Stimulated activated naive CD4-positive, alpha-beta T cell (primary cell): ENCODE data around the gene ENDOG.
A peak's percentile ranks its signal among the peaks of the same experiment; 100 is the strongest.

Source experiments
- DNase-seq, 6 experiments: peaks; one replicate each; lab custom pipeline; 2025; lab: John Stamatoyannopoulos, UW

Gene ENDOG

DNA sequence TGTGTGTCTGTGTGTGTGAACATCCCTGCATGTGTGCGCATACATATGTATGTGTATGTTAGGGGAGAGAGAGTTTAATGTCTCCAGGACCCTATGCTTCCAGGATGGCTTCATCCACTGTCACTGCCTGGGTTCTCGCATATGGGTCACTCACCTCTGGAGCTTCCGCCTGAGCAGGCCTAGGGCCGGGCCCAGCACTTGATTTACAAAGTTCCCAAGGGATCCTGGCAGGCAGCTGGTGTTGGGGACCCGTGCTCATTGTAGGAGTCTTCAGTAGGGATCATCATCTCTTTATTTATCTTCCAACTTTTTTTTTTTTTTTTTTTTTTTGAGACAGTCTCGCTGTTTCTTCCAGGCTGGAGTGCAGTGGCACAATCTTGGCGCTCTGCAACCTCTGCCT, 18.2 kb upstream of the ENDOG start:
- DNase-seq: no peak

DNA sequence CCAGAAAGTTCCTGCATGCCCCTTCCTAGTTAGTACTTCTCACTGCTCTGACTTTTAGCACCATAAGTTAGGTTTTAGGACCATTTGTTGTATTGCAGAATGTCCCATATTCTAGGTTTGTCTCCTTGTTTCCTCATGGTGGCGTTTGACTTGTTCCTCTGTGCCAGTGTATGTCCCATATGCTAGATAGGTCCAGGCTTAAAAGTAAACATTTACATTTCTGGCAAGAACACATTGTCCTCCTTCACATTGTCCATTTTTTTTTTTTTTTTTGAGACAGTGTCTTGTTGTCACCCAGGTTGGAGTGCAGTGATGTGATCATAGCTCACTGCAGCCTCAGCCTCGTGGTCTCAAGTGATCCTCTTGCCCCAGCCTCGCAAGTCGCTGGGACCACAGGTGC, 15.8 kb upstream of the ENDOG start:
- no peak for DNase-seq

GRCh38 chr9:128805661-128806060, 12.6 kb upstream of the ENDOG start:
- DNase-seq: no peak

DNA sequence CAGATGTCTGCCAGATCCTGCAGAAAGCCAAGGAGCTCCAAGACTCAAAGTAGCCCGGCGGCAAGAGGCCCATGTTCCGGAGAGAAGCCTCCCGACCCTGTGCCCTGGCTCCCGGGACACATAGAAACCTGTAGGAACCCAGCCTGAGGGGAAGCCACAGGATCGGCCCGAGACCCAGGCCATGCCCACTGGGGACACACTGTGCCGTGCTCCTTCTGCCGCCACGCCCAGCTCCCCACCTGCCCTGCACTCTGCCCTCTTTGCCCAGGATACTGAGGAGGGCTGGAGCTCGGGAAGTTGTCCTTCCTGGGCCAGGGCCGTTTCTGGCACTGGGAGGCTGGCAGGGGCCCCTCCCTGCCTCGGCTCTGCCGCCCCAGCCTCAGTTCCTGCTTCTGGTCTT, 10.5 kb upstream of the ENDOG start:
- DNase-seq: no peak

GRCh38 chr9:128808543-128808942, 9.8 kb upstream of the ENDOG start:
- no peak for DNase-seq

GRCh38 chr9:128809036-128809599, 9.2 kb upstream of the ENDOG start:
- DNase-seq: no peak

DNA sequence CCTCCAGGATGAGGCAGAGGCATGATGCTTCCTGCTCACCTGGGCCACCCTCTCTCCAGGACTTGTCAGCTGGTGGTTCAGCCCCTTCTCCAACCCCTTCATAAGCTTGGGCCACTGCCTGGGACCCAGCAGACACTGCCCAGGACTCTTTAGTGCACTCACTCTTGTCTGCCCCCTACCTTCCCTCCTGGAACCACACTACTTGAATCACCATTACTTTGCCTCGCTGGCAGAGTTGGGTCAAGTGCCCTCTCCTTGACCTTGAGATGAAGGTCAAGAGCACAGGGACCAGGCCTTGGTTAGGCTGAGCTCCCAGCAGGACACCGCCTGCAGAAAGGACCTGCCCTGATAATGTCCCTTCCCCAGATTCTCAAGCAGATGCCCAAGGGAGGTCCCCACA, 8.5 kb upstream of the ENDOG start:
- no peak for DNase-seq

DNA sequence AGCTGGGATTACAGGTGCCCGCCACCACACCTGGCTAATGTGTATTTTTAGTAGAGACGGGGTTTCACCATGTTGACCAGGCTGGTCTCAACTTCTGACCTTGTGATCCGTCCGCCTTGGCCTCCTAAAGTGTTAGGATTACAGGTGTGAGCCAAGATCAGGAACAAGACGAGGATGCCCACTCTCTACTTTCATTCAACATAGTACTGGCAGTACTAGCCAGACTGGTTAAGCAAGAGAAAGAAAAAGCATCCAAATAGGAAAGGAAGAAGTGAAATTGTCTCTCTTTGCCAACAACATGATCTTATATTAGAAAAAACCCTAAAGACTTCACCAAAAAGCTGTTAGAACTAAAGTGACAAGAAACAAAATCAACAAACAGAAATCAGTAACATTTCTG, 7.4 kb upstream of the ENDOG start:
- no peak for DNase-seq

DNA sequence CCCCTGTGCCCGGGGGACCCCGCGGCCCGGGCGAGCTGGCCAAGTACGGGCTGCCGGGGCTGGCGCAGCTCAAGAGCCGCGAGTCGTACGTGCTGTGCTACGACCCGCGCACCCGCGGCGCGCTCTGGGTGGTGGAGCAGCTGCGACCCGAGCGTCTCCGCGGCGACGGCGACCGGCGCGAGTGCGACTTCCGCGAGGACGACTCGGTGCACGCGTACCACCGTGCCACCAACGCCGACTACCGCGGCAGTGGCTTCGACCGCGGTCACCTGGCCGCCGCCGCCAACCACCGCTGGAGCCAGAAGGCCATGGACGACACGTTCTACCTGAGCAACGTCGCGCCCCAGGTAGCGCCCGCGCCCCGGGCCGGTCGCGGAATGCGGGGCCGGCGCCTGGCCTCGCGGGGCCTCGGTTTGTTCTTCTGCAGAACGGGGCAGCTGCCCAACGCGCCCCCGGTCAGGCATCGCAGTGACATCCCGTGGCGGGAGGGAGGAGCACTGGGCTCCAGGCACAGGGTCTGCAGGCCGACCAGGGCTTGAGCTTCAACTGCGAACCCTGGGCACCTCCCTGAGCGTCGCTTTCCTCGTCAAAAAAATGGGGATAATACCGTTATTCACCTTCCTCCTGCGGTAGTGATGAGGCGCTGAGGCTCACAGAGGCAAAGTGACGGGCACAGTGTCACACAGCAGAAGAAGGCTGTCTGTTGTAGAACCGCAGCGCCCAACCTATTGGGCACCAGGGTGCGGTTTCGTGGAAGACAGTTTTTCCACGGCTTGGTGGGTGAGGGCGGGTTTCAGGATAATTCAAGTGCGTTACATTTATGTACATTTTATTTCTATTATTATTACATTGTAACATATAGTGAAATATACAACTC, 777 bp downstream of the ENDOG start:
- peak in 4 of 6 experiments; percentile 36 to 74 (median 55) for DNase-seq

GRCh38 chr9:128819716-128820664, 1.7 kb downstream of the ENDOG start:
- DNase-seq: no peak

DNA sequence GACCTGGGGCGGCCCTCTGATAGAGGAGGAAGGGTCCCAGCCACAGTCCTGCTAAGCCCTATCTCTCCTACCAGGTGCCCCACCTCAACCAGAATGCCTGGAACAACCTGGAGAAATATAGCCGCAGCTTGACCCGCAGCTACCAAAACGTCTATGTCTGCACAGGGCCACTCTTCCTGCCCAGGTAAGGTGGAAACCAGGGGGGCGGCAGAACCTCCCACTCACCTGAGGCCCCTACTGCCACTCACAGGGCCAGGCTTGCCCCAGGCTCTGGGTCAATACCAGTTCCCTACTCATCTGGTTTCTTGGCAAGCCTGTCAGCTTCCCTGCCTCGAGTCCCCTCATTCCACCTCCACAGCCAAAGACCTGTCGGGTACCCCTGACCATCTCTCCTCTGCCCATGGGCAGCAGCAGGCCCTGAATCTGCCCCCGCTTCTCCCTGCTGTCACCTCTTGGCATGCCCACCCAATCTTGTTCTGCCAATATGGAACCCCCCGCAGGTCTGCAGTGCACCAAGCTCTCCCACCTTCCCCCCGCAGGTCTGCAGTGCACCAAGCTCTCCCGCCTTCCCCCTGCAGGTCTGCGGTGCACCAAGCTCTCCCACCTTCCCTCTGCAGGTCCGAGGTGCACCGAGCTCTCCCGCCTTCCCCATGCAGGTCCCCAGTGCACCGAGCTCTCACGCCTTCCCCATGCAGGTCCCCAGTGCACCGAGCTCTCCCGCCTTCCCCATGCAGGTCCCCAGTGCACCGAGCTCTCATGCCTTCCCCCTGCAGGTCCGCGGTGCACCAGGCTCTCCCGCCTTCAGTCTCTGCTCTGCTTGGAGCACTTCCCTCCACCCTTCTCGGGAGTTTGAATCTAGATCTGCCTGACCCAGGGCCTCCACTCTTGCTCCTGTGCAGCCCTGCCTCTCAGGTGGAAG, 2.6 kb downstream of the ENDOG start:
- DNase-seq: no peak

DNA sequence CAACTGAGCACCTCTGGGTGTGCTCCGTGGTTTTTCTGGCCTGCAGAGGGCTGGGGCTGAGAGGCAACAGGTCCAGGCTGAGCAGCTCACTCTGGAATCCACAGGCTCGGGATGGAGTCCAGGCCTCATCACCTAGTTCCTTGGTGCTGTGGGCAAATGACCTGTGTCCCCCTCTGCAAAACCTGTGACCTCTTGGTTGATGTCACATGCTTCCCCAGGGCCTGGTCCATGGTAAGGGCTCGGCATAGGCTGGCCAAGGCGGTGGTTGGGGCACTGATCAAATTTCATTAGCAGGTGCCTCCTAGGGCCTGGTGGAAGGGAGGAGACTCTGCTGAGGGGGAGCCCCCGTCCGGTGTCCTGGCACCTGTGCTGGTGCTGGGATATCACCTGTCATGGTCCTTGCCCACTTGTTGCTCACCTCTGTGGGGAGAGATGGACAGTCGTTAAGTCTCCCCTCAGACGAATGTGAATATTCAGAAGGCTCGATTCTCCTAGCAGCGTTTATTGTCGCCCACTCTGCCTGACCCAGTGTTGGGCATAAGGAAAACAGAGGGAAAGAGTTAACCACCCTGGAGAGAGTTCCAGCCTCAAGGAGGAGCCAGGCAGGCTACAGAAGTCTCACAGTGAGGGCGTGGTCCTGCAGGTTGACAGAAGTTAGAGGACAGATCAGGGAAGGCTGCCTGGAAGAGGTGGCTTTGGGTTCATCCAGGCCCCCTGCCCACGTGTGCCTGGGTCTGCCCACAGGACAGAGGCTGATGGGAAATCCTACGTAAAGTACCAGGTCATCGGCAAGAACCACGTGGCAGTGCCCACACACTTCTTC, 3.5 kb downstream of the ENDOG start:
- no peak for DNase-seq

GRCh38 chr9:128822407-128823042, 4.2 kb downstream of the ENDOG start:
- DNase-seq: no peak

DNA sequence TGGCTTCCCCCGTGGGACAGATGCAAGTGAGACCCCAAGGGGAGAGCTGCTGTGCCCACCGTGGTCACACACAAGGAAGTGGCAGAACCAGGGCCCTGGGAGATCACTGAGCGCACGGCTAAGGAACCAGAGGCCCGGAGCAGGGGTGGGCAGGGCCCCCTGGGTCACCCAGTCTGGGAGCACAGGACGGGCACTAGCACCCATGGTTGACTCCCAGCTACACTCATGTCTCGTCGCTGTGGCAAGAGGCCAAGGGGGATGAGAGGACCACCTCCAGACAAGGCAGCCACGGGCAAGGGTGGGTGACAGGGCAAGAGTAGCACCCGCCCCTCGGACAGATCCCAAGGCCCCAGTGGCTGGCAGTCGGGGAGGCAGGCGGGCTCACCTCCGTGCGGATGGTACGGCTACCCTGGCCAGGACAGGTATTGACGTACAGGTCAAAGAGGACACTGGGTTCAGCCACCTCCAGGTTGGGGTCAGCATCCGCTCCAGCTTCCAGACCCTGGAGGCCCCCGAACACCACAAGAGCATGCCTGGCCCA, 5.1 kb downstream of the ENDOG start:
- no peak for DNase-seq

DNA sequence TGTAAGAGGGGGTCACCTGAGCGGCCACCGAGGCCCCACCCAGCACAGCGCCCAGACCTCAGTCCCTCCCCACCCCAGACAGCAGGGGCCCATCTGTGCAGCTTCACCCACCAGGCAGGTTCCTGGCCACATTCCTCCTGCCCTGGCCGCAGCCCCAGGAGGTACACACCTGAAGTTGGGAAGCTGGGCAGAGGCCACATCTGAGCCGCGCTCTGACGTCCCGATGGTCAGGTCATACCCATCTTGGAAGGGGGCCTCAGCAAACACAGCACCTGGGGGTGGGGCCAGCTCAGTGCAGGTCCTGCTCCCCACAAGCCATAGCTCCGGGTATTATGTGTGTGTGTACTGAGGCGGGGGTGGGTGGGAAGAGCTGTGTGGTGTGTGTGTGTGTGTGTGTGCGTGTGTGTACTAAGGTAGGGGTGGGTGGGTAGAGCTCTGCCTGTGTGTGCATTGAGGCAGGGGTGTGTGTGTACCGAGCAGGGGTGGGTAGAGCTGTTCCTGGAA, 5.7 kb downstream of the ENDOG start:
- no peak for DNase-seq

- DNase-seq: no peak
Observed at GRCh38 chr9:128824911-128825310, 6.6 kb downstream of the ENDOG start.

- no peak for DNase-seq
Observed at GRCh38 chr9:128825923-128826700, 7.8 kb downstream of the ENDOG start.

GRCh38 chr9:128828267-128828666, 10.0 kb downstream of the ENDOG start:
- DNase-seq: no peak
